SU-DHL-6 (cell line): Measurements from ENCODE around the gene MYO5C.

Source experiments
- H2AFZ ChIP-seq: fragments of 200-600 bp; sonication (generic); 2 replicates; pipeline ENCODE4 v1.6.1; 2014; ENCODE audit warnings: low read depth, mild to moderate bottlenecking, moderate library complexity, mixed read lengths, antibody characterized with exemption, low read length; ENCODE audit not compliant: severe bottlenecking
- H3F3A ChIP-seq: fragments of 200-600 bp; shearing (Covaris generic); 2 replicates; pipeline ENCODE4 v1.6.0; 2016; ENCODE audit warnings: antibody characterized with exemption, mild to moderate bottlenecking; ENCODE audit not compliant: insufficient read depth
- H3K27ac ChIP-seq: fragments of 200-600 bp; sonication (generic); 2 replicates; pipeline ENCODE4 v1.5.1; 2016; ENCODE audit warnings: low read depth, mild to moderate bottlenecking, low read length, moderate library complexity, mixed read lengths
- H3K27me3 ChIP-seq: fragments of 200-600 bp; sonication (generic), shearing (Covaris generic); 2 replicates; pipeline ENCODE4 v1.6.0; 2014; ENCODE audit warnings: mild to moderate bottlenecking, low read length
- H3K36me3 ChIP-seq: fragments of 200-600 bp; sonication (generic); 2 replicates; pipeline ENCODE4 v1.6.1; 2014; ENCODE audit warnings: mild to moderate bottlenecking, low read length, mixed read lengths
- H3K4me2 ChIP-seq: fragments of 300-600, 200-600 bp; shearing (Covaris generic), sonication (generic); 2 replicates; pipeline ENCODE4 v1.6.0; 2014; ENCODE audit warnings: low read length, low read depth, mild to moderate bottlenecking; ENCODE audit not compliant: poor library complexity, severe bottlenecking
- H3K4me3 ChIP-seq: fragments of 200-600 bp; sonication (generic); 2 replicates; pipeline ENCODE4 v1.5.1; 2014; ENCODE audit warnings: antibody characterized with exemption, low read length, mild to moderate bottlenecking, mixed read lengths; ENCODE audit not compliant: insufficient read depth, poor library complexity, severe bottlenecking
- H3K79me2 ChIP-seq: fragments of 200-600 bp; sonication (generic); 2 replicates; pipeline ENCODE4 v1.6.1; 2014; ENCODE audit warnings: mild to moderate bottlenecking, low read length, moderate library complexity; ENCODE audit not compliant: insufficient read depth
- H3K9ac ChIP-seq: fragments of 200-600 bp; sonication (generic); 2 replicates; pipeline ENCODE4 v1.7.0; 2014; ENCODE audit warnings: mild to moderate bottlenecking, low read length
- H3K9me2 ChIP-seq: fragments of 200-600 bp; sonication (generic); replicated peaks from 2 replicates; pipeline ENCODE4 v1.6.1; 2014; ENCODE audit warnings: low read length; ENCODE audit not compliant: insufficient read depth
- H3K9me3 ChIP-seq: fragments of 200-600 bp; sonication (generic); 2 replicates; pipeline ENCODE4 v1.6.1; 2014; ENCODE audit warnings: low read length, mixed read lengths; ENCODE audit not compliant: insufficient read depth
- H4K20me1 ChIP-seq: fragments of 200-600 bp; sonication (generic); 2 replicates; pipeline ENCODE4 v1.6.1; 2014; ENCODE audit warnings: low read depth, mild to moderate bottlenecking, antibody characterized with exemption, low read length, moderate library complexity, mixed read lengths
- CTCF ChIP-seq: fragments of 200-600 bp; sonication (generic); IDR thresholded peaks from one replicate; pipeline ENCODE4 v1.5.1; 2017; ENCODE audit warnings: antibody characterized with exemption, mild to moderate bottlenecking, low read length, moderate library complexity; ENCODE audit not compliant: insufficient read depth, poor library complexity, severe bottlenecking
- EZH2phosphoT487 ChIP-seq: fragments of 200-600 bp; sonication (generic), shearing (Covaris generic); conservative IDR thresholded peaks from 2 replicates; pipeline ENCODE4 v1.6.1; 2018; ENCODE audit warnings: mild to moderate bottlenecking, antibody characterized with exemption, low read length, moderate library complexity, mixed read lengths

MYO5C gene

GRCh38 chr15:52282418-52282817 is 13.2 kb downstream of the MYO5C start:
- Histone ChIP-seq H2AFZ (no peak overlapping the region), H3K9me2 (no peaks in the 10 kb centered on the region), H3K27ac (no peak overlapping the region), H3K4me2 (no peak overlapping the region), H3K4me3 (no peak overlapping the region), H3K36me3 (no peaks in the 10 kb centered on the region), H4K20me1 (no peaks in the 10 kb centered on the region), H3K9me3 (no peaks in the 10 kb centered on the region), H3F3A (no peaks in the 10 kb centered on the region), H3K27me3 (no peaks in the 10 kb centered on the region), H3K9ac (no peak overlapping the region), H3K79me2 (no peaks in the 10 kb centered on the region)
- TF ChIP-seq CTCF (no peak), EZH2phosphoT487 (no peak)

DNA sequence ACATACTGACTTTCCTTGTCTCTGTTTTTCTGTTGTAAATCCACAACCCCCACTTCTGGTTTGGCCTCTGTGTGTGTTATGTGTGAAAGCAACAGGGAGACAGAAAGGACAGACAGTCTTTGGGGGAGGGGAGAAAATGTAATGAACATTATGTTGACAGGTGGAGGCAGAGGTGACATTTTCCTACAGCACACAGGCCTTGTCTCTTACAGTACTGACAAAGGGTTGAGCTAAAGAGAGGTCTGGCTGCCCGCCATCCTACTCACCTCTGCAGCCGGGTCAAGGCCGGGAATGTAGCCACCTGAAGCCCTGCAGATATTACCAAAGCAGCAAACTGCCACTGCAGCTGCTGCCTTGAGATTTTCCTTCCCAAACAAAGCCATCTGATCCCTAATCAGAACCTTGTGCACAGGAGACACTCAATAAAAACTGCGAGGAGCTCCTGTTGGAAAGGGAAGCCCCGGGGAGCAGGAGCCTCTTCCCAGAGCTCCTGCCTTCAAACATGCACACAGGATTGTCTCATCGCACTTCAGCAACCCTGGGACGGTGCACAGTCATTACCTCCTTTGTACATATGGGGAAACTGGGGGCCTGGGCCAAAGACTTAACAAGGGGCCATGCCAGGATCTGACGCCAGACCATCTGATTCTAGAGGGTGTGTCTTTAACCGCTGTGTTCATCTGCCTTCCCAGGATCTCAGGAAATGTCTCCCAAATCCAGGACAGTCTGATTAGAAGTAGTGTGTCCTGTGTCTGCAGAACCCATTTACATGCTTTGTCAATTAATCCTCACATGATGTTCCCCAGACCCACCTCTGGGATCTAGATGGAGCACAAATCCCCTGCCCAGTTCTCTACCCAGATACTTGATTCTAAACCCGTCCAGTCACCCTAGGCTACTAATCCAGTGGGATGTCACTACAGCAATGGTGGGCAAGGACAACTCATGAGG is 14.2 kb downstream of the MYO5C start:
- H4K20me1 ChIP-seq = no peaks in the 10 kb centered on the region
- TF ChIP-seq CTCF = no peak
- no peaks in the 10 kb centered on the region for H3F3A ChIP-seq
- H3K9me3 ChIP-seq = no peaks in the 10 kb centered on the region
- H3K27me3 ChIP-seq = no peaks in the 10 kb centered on the region
- no peaks in the 10 kb centered on the region for H3K9me2 ChIP-seq
- no peak overlapping the region for H2AFZ ChIP-seq
- no peaks in the 10 kb centered on the region for H3K36me3 ChIP-seq
- H3K4me3 ChIP-seq = no peak overlapping the region
- no peak overlapping the region for H3K27ac ChIP-seq
- H3K9ac ChIP-seq = no peak overlapping the region
- no peak overlapping the region for H3K4me2 ChIP-seq
- H3K79me2 ChIP-seq = no peaks in the 10 kb centered on the region

GRCh38 chr15:52280326-52281084 is 15.1 kb downstream of the MYO5C start:
- H3K4me2 ChIP-seq = no peak overlapping the region
- no peaks in the 10 kb centered on the region for H4K20me1 ChIP-seq
- no peaks in the 10 kb centered on the region for H3F3A ChIP-seq
- TF ChIP-seq CTCF (no peak), EZH2phosphoT487 (no peak)
- no peaks in the 10 kb centered on the region for H3K9me2 ChIP-seq
- H3K4me3 ChIP-seq = no peak overlapping the region
- H3K27ac ChIP-seq = no peak overlapping the region
- no peaks in the 10 kb centered on the region for H3K9me3 ChIP-seq
- no peaks in the 10 kb centered on the region for H3K27me3 ChIP-seq
- H3K79me2 ChIP-seq = no peaks in the 10 kb centered on the region
- H3K9ac ChIP-seq = no peak overlapping the region
- H3K36me3 ChIP-seq = no peaks in the 10 kb centered on the region
- H2AFZ ChIP-seq = no peak overlapping the region
